H1 (cell line): ENCODE results near the gene ADAM30. TPM values are rescaled to one million over a fixed set of nuclear protein-coding genes. Genes with fewer than 3 reads are reported as not detected.

ENCODE experiments used
- CTCF ChIA-PET: fragments of 300-600 bp; sonication (Branson Sonifier 250); formaldehyde crosslinking; loops from one replicate; lab custom pipeline; 2021; ENCODE audit not compliant: partially characterized antibody; lab: Charles Lee
- POLR2A ChIA-PET: fragments of 300-600 bp; sonication (Branson Sonifier 250); formaldehyde crosslinking; loops from one replicate; lab custom pipeline; 2021; ENCODE audit warnings: inconsistent platforms; ENCODE audit not compliant: partially characterized antibody; lab: Charles Lee
- DNase-seq, 2 experiments: peaks; one replicate each; pipeline versions ENCODE4 v3.0.0 to v3.0.0-alpha.2; 2010 to 2022; ENCODE audit warnings: low spot score in 2 of 2, low read depth in 1 of 2, mixed read lengths in 1 of 2
- FAIRE-seq: peaks from 2 replicates; lab custom pipeline; 2011; peaks lifted over from hg19 to GRCh38; lab: Jason Lieb, UNC
- H2AFZ ChIP-seq: 2 replicates; pipeline ENCODE4 v1.8.1; 2012; ENCODE audit warnings: low read length, inconsistent platforms
- H2AK5ac ChIP-seq: 2 replicates; pipeline ENCODE4 v1.6.1; 2013; ENCODE audit warnings: low read depth, low read length
- H2BK120ac ChIP-seq: replicated peaks from 2 replicates; pipeline ENCODE3; 2013; ENCODE audit warnings: low read depth, low read length, inconsistent platforms
- H2BK12ac ChIP-seq: 2 replicates; pipeline ENCODE4 v1.6.1; 2013; ENCODE audit warnings: low read depth, low read length
- H2BK15ac ChIP-seq: 2 replicates; pipeline ENCODE4 v1.6.1; 2013; ENCODE audit warnings: low read length
- H2BK20ac ChIP-seq: 2 replicates; pipeline ENCODE4 v1.6.1; 2013; ENCODE audit warnings: low read length
- H2BK5ac ChIP-seq: 2 replicates; pipeline ENCODE4 v1.6.1; 2013; ENCODE audit warnings: low read depth, low read length
- H3K14ac ChIP-seq: 2 replicates; pipeline ENCODE4 v1.6.1; 2013; ENCODE audit warnings: inconsistent platforms; ENCODE audit not compliant: insufficient read length
- H3K18ac ChIP-seq: 2 replicates; pipeline ENCODE4 v1.6.1; 2013; ENCODE audit warnings: low read length; ENCODE audit errors: extremely low read depth
- H3K23ac ChIP-seq: 2 replicates; pipeline ENCODE4 v1.6.1; 2013; ENCODE audit warnings: inconsistent platforms; ENCODE audit not compliant: insufficient read length
- H3K23me2 ChIP-seq: 2 replicates; pipeline ENCODE4 v1.6.1; 2013; ENCODE audit warnings: low read depth, low read length
- H3K27ac ChIP-seq: 2 replicates; pipeline ENCODE4 v1.6.1; 2011; ENCODE audit warnings: low read depth, low read length, inconsistent platforms
- H3K27me3 ChIP-seq, 4 experiments: replicated peaks in 1 of 4; 1 replicate in 1 of 4; 2 replicates in 3 of 4; pipeline versions ENCODE4 v1.6.1 to v1.8.1; 2011 to 2013; ENCODE audit warnings: low read length in 3 of 4, mild to moderate bottlenecking in 3 of 4, inconsistent platforms in 2 of 4, mixed read lengths in 2 of 4, moderate library complexity in 1 of 4; ENCODE audit not compliant: control insufficient read depth in 3 of 4, insufficient read depth in 3 of 4; ENCODE audit errors: extremely low read depth in 1 of 4
- H3K36me3 ChIP-seq, 4 experiments: 2 replicates each; pipeline versions ENCODE4 v1.6.1 to v1.8.1; 2011 to 2013; ENCODE audit warnings: mild to moderate bottlenecking in 4 of 4, low read length in 3 of 4, moderate library complexity in 2 of 4, control low read depth in 1 of 4, inconsistent platforms in 1 of 4; ENCODE audit not compliant: insufficient read depth in 4 of 4, control insufficient read depth in 2 of 4
- H3K4ac ChIP-seq: replicated peaks from 2 replicates; pipeline ENCODE3; 2013; ENCODE audit warnings: low read length, low read depth, mixed read lengths, inconsistent platforms; ENCODE audit not compliant: insufficient read length
- H3K4me1 ChIP-seq, 4 experiments: replicated peaks in 1 of 4; 1 replicate in 1 of 4; 2 replicates in 3 of 4; pipeline versions ENCODE4 v1.6.1 to v1.8.1; 2011 to 2013; ENCODE audit warnings: low read length in 3 of 4, inconsistent platforms in 2 of 4, mixed read lengths in 1 of 4; ENCODE audit not compliant: insufficient read depth in 4 of 4, control insufficient read depth in 3 of 4
- H3K4me2 ChIP-seq, 2 experiments: 2 replicates each; pipeline versions ENCODE4 v1.6.1 to v1.8.1; 2011 to 2013; ENCODE audit warnings: low read depth in 2 of 2, low read length in 2 of 2, control low read depth in 1 of 2, inconsistent platforms in 1 of 2, mild to moderate bottlenecking in 1 of 2; ENCODE audit not compliant: insufficient read depth in 1 of 2
- H3K4me3 ChIP-seq, 4 experiments: fragments of 200-600, 300-600 bp in 1 of 4; sonication (generic), shearing (Covaris generic), sonication (Bioruptor Twin) in 1 of 4; 2 replicates each; pipeline versions ENCODE4 v1.5.1 to v1.8.1; 2011 to 2016; ENCODE audit warnings: low read length in 4 of 4, low read depth in 3 of 4, control low read depth in 2 of 4, inconsistent platforms in 2 of 4, mild to moderate bottlenecking in 2 of 4, mixed read lengths in 1 of 4, moderate library complexity in 1 of 4; ENCODE audit not compliant: insufficient read depth in 2 of 4; ENCODE audit errors: extremely low read depth in 1 of 4
- H3K56ac ChIP-seq: replicated peaks from 2 replicates; pipeline ENCODE3; 2013; ENCODE audit warnings: low read depth, mild to moderate bottlenecking, mixed read lengths, low read length, inconsistent platforms; ENCODE audit not compliant: insufficient read length
- H3K79me1 ChIP-seq: 2 replicates; pipeline ENCODE4 v1.6.1; 2013; ENCODE audit warnings: low read depth, low read length, control low read depth
- H3K79me2 ChIP-seq, 2 experiments: 2 replicates each; pipeline versions ENCODE4 v1.6.1 to v1.8.1; 2012 to 2013; ENCODE audit warnings: low read length in 2 of 2, mild to moderate bottlenecking in 2 of 2, inconsistent platforms in 1 of 2; ENCODE audit not compliant: insufficient read depth in 2 of 2, control insufficient read depth in 1 of 2
- H3K9ac ChIP-seq, 4 experiments: replicated peaks in 1 of 4; 1 replicate in 1 of 4; 2 replicates in 3 of 4; pipeline versions ENCODE4 v1.6.1 to v1.8.1; 2011 to 2013; ENCODE audit warnings: low read depth in 3 of 4, low read length in 3 of 4, control low read depth in 2 of 4, mild to moderate bottlenecking in 2 of 4, moderate library complexity in 2 of 4, inconsistent platforms in 1 of 4; ENCODE audit errors: extremely low read depth in 1 of 4
- H3K9me3 ChIP-seq, 2 experiments: 2 replicates each; pipeline versions ENCODE4 v1.6.1 to v1.8.1; 2012 to 2013; ENCODE audit warnings: mild to moderate bottlenecking in 2 of 2, moderate library complexity in 2 of 2, control low read depth in 1 of 2, inconsistent platforms in 1 of 2, low read depth in 1 of 2, low read length in 1 of 2, mixed read lengths in 1 of 2; ENCODE audit not compliant: insufficient read depth in 2 of 2
- H4K20me1 ChIP-seq, 2 experiments: replicated peaks in 1 of 2; 2 replicates each; pipeline versions ENCODE3 to v1.8.1; 2011 to 2013; ENCODE audit warnings: inconsistent platforms in 2 of 2, low read length in 2 of 2, mild to moderate bottlenecking in 1 of 2; ENCODE audit not compliant: insufficient read depth in 2 of 2, control insufficient read depth in 1 of 2
- H4K5ac ChIP-seq: 2 replicates; pipeline ENCODE4 v1.6.1; 2013; ENCODE audit warnings: low read length, low read depth, mixed read lengths, inconsistent platforms; ENCODE audit not compliant: insufficient read length
- H4K8ac ChIP-seq: 2 replicates; pipeline ENCODE4 v1.8.0; 2013; ENCODE audit warnings: mild to moderate bottlenecking, moderate library complexity, low read length, inconsistent platforms; ENCODE audit not compliant: insufficient read depth; ENCODE audit errors: extremely low read depth
- H4K91ac ChIP-seq: replicated peaks from 2 replicates; pipeline ENCODE3; 2013; ENCODE audit warnings: low read length, mixed read lengths, inconsistent platforms; ENCODE audit not compliant: insufficient read length
- RAD21 ChIP-seq, 2 experiments: IDR thresholded peaks in 1 of 2; conservative IDR thresholded peaks in 1 of 2; 2 replicates each; pipeline ENCODE4 v1.6.1; 2011; ENCODE audit warnings: low read depth in 2 of 2, low read length in 2 of 2, improper control_type of control experiment in 1 of 2, inconsistent platforms in 1 of 2, mild to moderate bottlenecking in 1 of 2, moderate library complexity in 1 of 2
- WGBS, 2 experiments: shearing (Covaris generic) in 1 of 2; methylation state at CpG; one replicate each; pipeline versions ENCODE4 v1.1.6 to v1.1.7; 2013 to 2015; ENCODE audit warnings: low lambda C conversion rate in 2 of 2, mixed read lengths in 2 of 2, inconsistent platforms in 1 of 2, low coverage in 1 of 2, missing lambda C conversion rate in 1 of 2; ENCODE audit not compliant: insufficient replicate concordance in 2 of 2, insufficient coverage in 1 of 2, insufficient read length in 1 of 2; ENCODE audit errors: extremely low coverage in 1 of 2, missing lambda C conversion rate in 1 of 2; 5-methylcytosine and 5-hydroxymethylcytosine counted together
- long read RNA-seq, 2 experiments: library from RNA in 1 of 2; library from capped mRNA in 1 of 2; stranded (forward); transcript quantifications; one replicate each; pipeline ENCODE4 v2.0.0, GENCODE V29; 2021; ENCODE audit warnings: inconsistent platforms in 1 of 2
- polyA minus RNA-seq, 3 experiments: library from RNA; depleted of rRNA, polyadenylated mRNA; stranded (reverse); fragments of >200 nt; gene quantifications; 1 replicate in 2 of 3; 2 replicates in 1 of 3; pipeline ENCODE4 v1.2.3, GENCODE V29; 2011
- polyA plus RNA-seq, 7 experiments: library from polyadenylated mRNA; depleted of rRNA in 3 of 7; stranded (reverse) in 5 of 7; unstranded in 2 of 7; fragments of >200 nt in 5 of 7; fragments of 200-250 nt in 2 of 7; gene quantifications; 1 replicate in 5 of 7; 2 replicates in 1 of 7; 4 replicates in 1 of 7; pipeline versions ENCODE4 v1.2.1 to v1.2.3, GENCODE V29; 2011 to 2013; ENCODE audit warnings: missing spikeins in 2 of 7, mixed read lengths in 2 of 7
- total RNA-seq: library from RNA; stranded (reverse); fragmentation: NEBNext Ultra II Directional; extraction: Animal tissue kit (Norgen Biotek cat#: 25700); gene quantifications from 2 replicates; pipeline ENCODE4 v1.2.1, GENCODE V29; 2021
- TF ChIP-seq, protein P1 (sequence below), 3 experiments: IDR thresholded peaks; 1 replicate in 2 of 3; 2 replicates in 1 of 3; pipeline versions ENCODE4 v1.5.1 to v1.6.1; 2011; ENCODE audit warnings: low read length in 3 of 3, mild to moderate bottlenecking in 3 of 3, inconsistent platforms in 2 of 3, low read depth in 1 of 3, moderate library complexity in 1 of 3; ENCODE audit not compliant: insufficient read depth in 1 of 3; ENCODE audit errors: control extremely low read depth in 1 of 3
- TF ChIP-seq, protein P2 (sequence below): IDR thresholded peaks from 2 replicates; pipeline ENCODE4 v1.6.1; 2012; ENCODE audit warnings: inconsistent platforms
- TF ChIP-seq, protein P3 (sequence below): IDR thresholded peaks from 2 replicates; pipeline ENCODE4 v1.6.1; 2012; ENCODE audit warnings: inconsistent platforms

Gene ADAM30
- total RNA-seq: not detected in 2 replicates
- not detected in 2 replicates for polyA plus RNA-seq (2011; rRNA removed)
- not detected for polyA plus RNA-seq (2011; cell fraction: cytosol; rRNA removed)
- polyA plus RNA-seq (2011; cell fraction: nucleus; rRNA removed): not detected
- polyA plus RNA-seq (2012, experiment 1 of 2): not detected in 4 replicates
- not detected for polyA plus RNA-seq (2012, experiment 2 of 2)
- polyA plus RNA-seq (2013, experiment 1 of 2): not detected
- polyA plus RNA-seq (2013, experiment 2 of 2): not detected
- not detected in 2 replicates for polyA minus RNA-seq (2011; rRNA and poly(A)+ RNA removed)
- polyA minus RNA-seq (2011; cell fraction: cytosol; rRNA and poly(A)+ RNA removed): not detected
- not detected for polyA minus RNA-seq (2011; cell fraction: nucleus; rRNA and poly(A)+ RNA removed)
- long read RNA-seq, experiment 1: 0 reads
- long read RNA-seq, experiment 2: 0 reads

DNA sequence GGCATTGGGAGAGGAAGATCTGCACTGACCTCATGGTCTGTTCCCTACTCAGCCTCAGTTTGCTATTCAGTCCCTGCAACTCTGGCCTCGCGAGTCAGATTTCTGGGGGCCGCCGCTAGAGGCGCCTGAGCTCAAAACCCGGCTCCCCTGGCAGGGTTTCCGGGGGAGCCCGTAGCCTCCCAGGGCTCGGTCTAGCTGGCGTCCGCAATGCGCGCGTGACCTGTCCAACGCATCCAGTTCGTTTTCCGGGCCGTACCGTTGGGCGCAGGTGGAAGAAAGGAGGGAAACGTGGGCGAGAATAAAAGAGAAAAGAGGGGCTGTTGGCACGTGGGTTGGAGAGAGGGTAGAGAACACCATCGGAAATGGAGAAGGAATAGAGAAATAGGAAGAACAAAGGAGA lies at the start of gene ADAM30:
Gene ADAM30 (minus strand): TSS at position 213 of the 400 bp plus-strand sequence. CDS start 179 bp downstream, at position 34.
- H3K18ac ChIP-seq: no peak within 1 kb of the TSS
- TF ChIP-seq, protein P1, sequence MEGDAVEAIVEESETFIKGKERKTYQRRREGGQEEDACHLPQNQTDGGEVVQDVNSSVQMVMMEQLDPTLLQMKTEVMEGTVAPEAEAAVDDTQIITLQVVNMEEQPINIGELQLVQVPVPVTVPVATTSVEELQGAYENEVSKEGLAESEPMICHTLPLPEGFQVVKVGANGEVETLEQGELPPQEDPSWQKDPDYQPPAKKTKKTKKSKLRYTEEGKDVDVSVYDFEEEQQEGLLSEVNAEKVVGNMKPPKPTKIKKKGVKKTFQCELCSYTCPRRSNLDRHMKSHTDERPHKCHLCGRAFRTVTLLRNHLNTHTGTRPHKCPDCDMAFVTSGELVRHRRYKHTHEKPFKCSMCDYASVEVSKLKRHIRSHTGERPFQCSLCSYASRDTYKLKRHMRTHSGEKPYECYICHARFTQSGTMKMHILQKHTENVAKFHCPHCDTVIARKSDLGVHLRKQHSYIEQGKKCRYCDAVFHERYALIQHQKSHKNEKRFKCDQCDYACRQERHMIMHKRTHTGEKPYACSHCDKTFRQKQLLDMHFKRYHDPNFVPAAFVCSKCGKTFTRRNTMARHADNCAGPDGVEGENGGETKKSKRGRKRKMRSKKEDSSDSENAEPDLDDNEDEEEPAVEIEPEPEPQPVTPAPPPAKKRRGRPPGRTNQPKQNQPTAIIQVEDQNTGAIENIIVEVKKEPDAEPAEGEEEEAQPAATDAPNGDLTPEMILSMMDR (IDR thresholded peaks at IDR 0.05; ENCODE audit: control extremely low read depth in 1 of 3, insufficient read depth in 1 of 3, low read depth in 1 of 3, low read length in 3 of 3): peak; percentile 63 to 67 (median 65)
- TF ChIP-seq RAD21 (IDR thresholded peaks at IDR 0.05 in 1 of 2, conservative IDR thresholded peaks at IDR 0.05 in 1 of 2; ENCODE audit: low read depth in 2 of 2, low read length in 2 of 2): peak; percentile 28 to 56; a peak in 2 of 4 replicates
- TF ChIP-seq, protein P2, sequence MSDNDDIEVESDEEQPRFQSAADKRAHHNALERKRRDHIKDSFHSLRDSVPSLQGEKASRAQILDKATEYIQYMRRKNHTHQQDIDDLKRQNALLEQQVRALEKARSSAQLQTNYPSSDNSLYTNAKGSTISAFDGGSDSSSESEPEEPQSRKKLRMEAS: no peak
- TF ChIP-seq, protein P3, sequence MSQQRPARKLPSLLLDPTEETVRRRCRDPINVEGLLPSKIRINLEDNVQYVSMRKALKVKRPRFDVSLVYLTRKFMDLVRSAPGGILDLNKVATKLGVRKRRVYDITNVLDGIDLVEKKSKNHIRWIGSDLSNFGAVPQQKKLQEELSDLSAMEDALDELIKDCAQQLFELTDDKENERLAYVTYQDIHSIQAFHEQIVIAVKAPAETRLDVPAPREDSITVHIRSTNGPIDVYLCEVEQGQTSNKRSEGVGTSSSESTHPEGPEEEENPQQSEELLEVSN: peak; percentile 62

More for the DNA sequence above, at the start of gene ADAM30:
- Histone ChIP-seq H3K4me2 (peak within 1 kb of the TSS in 1 of 2 experiments; percentile 31; a peak in 2 of 4 replicates), H3K56ac (no peak within 1 kb of the TSS), H2BK15ac (peak within 1 kb of the TSS; percentile 23; the same call in 1 of the 2 replicates), H2BK12ac (no peak within 1 kb of the TSS), H3K14ac (no peak within 1 kb of the TSS), H2AFZ (peak within 1 kb of the TSS; percentile 94), H2BK5ac (no peak within 1 kb of the TSS), H3K4me3 (0 out of 8 replicates have a peak within 1 kb of the TSS, but pooled peaks of 1 of the 4 experiments have one; percentile 4), H3K23ac (no peak within 1 kb of the TSS), H3K9me3 (no peaks in the 10 kb centered on the region), H3K9ac (no peak within 1 kb of the TSS), H2BK20ac (no peak within 1 kb of the TSS), H3K4me1 (no peaks in the 10 kb centered on the region), H3K27ac (no peak within 1 kb of the TSS), H4K8ac (no peak within 1 kb of the TSS), H3K27me3 (peaks cover 0 to 8% (median 7%) of the 10 kb centered on the region in 4 experiments; a peak in 6 of 7 replicates), H3K36me3 (no peaks in the 10 kb centered on the region), H3K4ac (no peak within 1 kb of the TSS), H4K91ac (no peak within 1 kb of the TSS), H4K5ac (no peak within 1 kb of the TSS), H3K23me2 (no peaks in the 10 kb centered on the region), H4K20me1 (no peaks in the 10 kb centered on the region), H2AK5ac (no peak within 1 kb of the TSS), H3K79me2 (no peaks in the 10 kb centered on the region), H3K79me1 (no peaks in the 10 kb centered on the region), H2BK120ac (no peak within 1 kb of the TSS)
- DNase-seq (peak in 1 of 2 experiments; percentile 86), FAIRE-seq (no peak)
- POLR2A ChIA-PET: no interaction called here
- CTCF ChIA-PET: interaction anchor here (1.0 to 4.5 kb wide), 11 partner anchors 10 to 68 kb away, joined by 3 to 26 read pairs (median 4); no protein-coding TSS in a partner anchor
- 62% methylated on average over 23 of the region's 24 CpGs; no CpG with 5 or more reads in 1 of the 2 experiments for WGBS, 2 experiments
